ENCODE results near the gene TIMM44. TPM values are rescaled to one million over a fixed set of nuclear protein-coding genes. Genes with fewer than 3 reads are reported as not detected.

The TIMM44 gene
- total and polyA plus RNA-seq, 2 donors (not counting 3 experiments of a cell fraction or from before 2014, with no cell fraction given) = 61.5 to 64.3 TPM

GRCh38 chr19:7907122-7907521, 36.3 kb downstream of the TIMM44 start:
- FAIRE-seq (no peak), DNase-seq (ENCODE audit: low read depth, low spot score) (no peak)
- dilution Hi-C loops (cut with MboI; ENCODE audit: extremely low pct_ligation_motif_present, low sequenced_read_pairs) (no loop called here), intact Hi-C loops (cut with micrococcal nuclease) (no loop called here)
- no peaks in the 10 kb centered on the region for H4K20me1 ChIP-seq (replicated peaks; ENCODE audit: control insufficient read depth, extremely low read depth, insufficient read depth, low read length)
- POLR2A ChIA-PET = interaction anchor here (0.7 kb wide), 1 partner anchor 13 kb away, joined by 4 read pairs; the partner anchor contains the start of gene SNAPC2
- H2AFZ ChIP-seq (ENCODE audit: low read depth, low read length) = no peak overlapping the region
- H3K9me1 ChIP-seq (replicated peaks; ENCODE audit: control insufficient read depth, extremely low read depth, insufficient read depth, low read length) = no peaks in the 10 kb centered on the region
- peaks cover 16% of the 10 kb centered on the region for H3K4me1 ChIP-seq (ENCODE audit: control insufficient read depth, extremely low read depth, insufficient read depth, low read length)
- BruUV-seq (replicated peaks) = no TSS peak
- H3K79me2 ChIP-seq (ENCODE audit: control insufficient read depth, insufficient read depth, low read length) = peaks cover 28% of the 10 kb centered on the region
- no peak overlapping the region for H3K4me3 ChIP-seq (replicated peaks in 1 of 3; ENCODE audit: insufficient read depth in 1 of 3, low read depth in 1 of 3, low read length in 3 of 3)
- H3K36me3 ChIP-seq (ENCODE audit: control insufficient read depth in 2 of 2, extremely low read depth in 1 of 2, insufficient read depth in 2 of 2, low read length in 2 of 2) = peaks cover 0 to 21% of the 10 kb centered on the region in 2 experiments
- CTCF ChIA-PET = interaction anchor here (1.0 kb wide), 1 partner anchor 11 kb away, joined by 4 read pairs; no protein-coding TSS in a partner anchor
- TF ChIP-seq JUN (IDR thresholded peaks at IDR 0.05; ENCODE audit: borderline replicate concordance, insufficient read depth, insufficient read length, low read depth) = no peak
- no peaks in the 10 kb centered on the region for H3K9me3 ChIP-seq (replicated peaks; ENCODE audit: control insufficient read depth, insufficient read depth, low read length)
- no peak overlapping the region for H3K9ac ChIP-seq (replicated peaks; ENCODE audit: extremely low read depth, insufficient read depth, low read length)
- H3K27me3 ChIP-seq (ENCODE audit: control insufficient read depth in 2 of 2, insufficient read depth in 2 of 2, low read length in 2 of 2) = no peaks in the 10 kb centered on the region
- no peak overlapping the region for H3K27ac ChIP-seq (ENCODE audit: insufficient read depth, low read depth, low read length)
- no peak overlapping the region for H3K4me2 ChIP-seq (ENCODE audit: insufficient read depth, low read length)

DNA sequence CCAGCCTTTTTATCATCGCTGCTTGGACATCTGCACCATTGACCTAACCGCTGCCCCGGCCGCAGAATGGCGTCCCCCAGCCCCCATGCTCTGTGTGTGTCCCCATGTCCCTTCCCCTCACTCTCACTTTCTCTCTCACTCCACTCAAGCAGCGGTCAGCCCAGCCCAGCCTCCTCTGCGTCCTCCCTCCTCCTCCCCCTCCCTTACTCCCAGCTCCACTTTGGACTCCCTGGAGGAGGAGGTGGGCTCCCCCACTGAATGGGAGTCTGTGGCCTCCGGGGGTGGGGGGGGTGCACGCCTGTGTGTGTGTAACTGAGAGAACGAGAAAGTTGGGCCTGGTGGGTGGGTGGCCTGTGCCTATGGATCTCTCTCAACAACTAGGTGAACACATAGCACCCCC, 37.6 kb downstream of the TIMM44 start:
- Histone ChIP-seq H3K9ac (replicated peaks; ENCODE audit: extremely low read depth, insufficient read depth, low read length) (no peak overlapping the region), H2AFZ (ENCODE audit: low read depth, low read length) (no peak overlapping the region), H3K27me3 (ENCODE audit: control insufficient read depth in 2 of 2, insufficient read depth in 2 of 2, low read length in 2 of 2) (no peaks in the 10 kb centered on the region), H3K4me1 (ENCODE audit: control insufficient read depth, extremely low read depth, insufficient read depth, low read length) (peaks cover 16% of the 10 kb centered on the region), H3K4me2 (ENCODE audit: insufficient read depth, low read length) (no peak overlapping the region), H4K20me1 (replicated peaks; ENCODE audit: control insufficient read depth, extremely low read depth, insufficient read depth, low read length) (no peaks in the 10 kb centered on the region), H3K9me3 (replicated peaks; ENCODE audit: control insufficient read depth, insufficient read depth, low read length) (no peaks in the 10 kb centered on the region), H3K36me3 (ENCODE audit: control insufficient read depth in 2 of 2, extremely low read depth in 1 of 2, insufficient read depth in 2 of 2, low read length in 2 of 2) (peaks cover 0 to 11% of the 10 kb centered on the region in 2 experiments), H3K79me2 (ENCODE audit: control insufficient read depth, insufficient read depth, low read length) (peaks cover 28% of the 10 kb centered on the region), H3K27ac (ENCODE audit: insufficient read depth, low read depth, low read length) (no peak overlapping the region), H3K9me1 (replicated peaks; ENCODE audit: control insufficient read depth, extremely low read depth, insufficient read depth, low read length) (no peaks in the 10 kb centered on the region), H3K4me3 (replicated peaks in 1 of 3; ENCODE audit: insufficient read depth in 1 of 3, low read depth in 1 of 3, low read length in 3 of 3) (no peak overlapping the region)
- no TSS peak for BruUV-seq (replicated peaks)
- ChIA-PET CTCF (no interaction called here), POLR2A (no interaction called here)
- no peak for FAIRE-seq
- DNase-seq (ENCODE audit: low read depth, low spot score) = no peak
- dilution Hi-C loops (cut with MboI; ENCODE audit: extremely low pct_ligation_motif_present, low sequenced_read_pairs) = no loop called here
- intact Hi-C loops (cut with micrococcal nuclease) = no loop called here
- TF ChIP-seq MAX (IDR thresholded peaks at IDR 0.05; ENCODE audit: insufficient read depth, insufficient read length) = no peak
